Anterior cingulate cortex (tissue), 58 donors: ENCODE results near the gene PIK3R5.

Experiments
- DNase-seq, 58 donors: peaks; one replicate each; lab custom pipeline; 2025; lab: John Stamatoyannopoulos, UW

The PIK3R5 gene

DNA sequence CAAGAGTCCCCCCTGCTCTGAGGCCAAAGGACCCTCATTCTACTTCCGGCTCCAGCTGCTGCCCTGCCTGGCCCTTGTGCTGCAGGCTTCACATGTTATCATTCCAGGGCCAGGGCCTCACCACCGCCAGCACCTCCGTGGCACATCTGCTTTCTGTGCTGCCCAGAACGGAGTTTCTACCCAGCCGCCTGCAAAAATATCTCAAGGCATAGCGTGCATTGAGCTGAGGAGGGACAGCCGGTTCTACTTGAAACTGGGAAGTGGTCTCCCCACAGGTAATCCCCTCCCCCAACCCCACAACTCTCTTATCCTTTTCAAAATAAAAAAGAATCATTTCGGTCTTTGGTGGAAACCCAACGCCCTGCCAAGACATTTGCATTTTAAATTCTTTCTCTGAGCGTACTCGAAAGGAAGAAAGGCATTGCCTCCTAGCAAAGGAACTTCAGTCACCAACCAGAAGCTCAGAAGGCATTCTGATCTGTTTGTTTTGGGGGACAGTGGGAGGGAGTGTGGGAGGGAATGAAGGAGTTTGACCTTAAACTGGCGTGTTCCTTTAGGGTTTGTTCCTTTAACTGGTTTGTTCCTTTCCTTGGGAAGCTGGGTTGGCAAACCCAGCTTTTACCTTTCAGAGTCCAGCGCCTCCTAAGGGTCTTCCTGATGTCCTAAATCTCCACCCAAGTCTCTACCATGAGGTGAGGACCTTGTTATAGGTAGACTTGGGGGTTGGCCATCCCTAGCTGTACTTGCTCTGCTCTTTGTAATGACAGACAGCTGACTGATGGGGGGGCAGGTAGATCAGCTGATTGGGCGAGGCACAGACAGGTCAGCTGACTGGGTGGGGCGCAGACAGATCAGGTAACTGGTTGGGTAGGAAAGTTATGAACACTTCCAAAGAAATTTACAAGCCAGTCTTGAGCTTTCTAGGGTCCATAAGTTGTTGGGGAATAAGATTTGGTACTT, 64.6 kb downstream of the PIK3R5 start:
- no peak for DNase-seq

DNA sequence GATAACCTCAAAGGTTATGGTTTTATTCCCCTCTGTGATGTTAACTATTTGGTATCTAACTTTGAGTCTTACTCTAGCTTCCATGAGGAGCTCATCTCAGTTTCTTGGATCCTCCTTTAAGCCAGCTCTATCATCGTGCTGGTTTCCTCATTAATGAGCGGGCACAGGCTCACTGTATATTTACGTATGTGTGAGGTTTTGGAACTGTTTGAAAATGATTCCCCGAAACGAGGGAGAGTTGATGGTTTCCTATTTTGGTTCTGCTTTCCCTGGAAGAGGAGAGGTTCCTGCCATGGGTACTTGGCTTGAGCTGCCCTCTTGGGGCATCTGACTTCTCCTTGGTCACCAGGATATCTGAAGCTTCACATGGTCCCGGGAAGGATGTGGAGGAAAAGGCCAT, 65.3 kb downstream of the PIK3R5 start:
- no peak for DNase-seq

DNA sequence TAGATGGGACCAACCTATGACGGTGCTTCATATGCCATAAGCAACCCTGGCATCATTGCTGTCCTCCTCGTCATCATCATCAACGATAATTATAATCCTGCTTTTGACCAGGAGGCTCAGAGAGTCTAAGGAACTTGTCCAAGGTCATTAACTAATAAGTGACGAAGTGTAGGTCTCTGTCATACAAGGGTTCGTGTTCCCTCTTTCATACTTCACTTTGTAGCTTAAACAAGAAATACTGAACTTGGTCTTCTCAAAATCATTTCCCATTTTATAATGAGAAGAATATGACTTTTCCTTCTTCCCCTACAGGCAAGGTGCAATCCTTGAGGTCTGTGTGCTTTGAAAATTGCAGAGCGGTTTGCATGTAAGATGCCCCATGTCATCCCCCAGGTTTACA, 66.9 kb downstream of the PIK3R5 start:
- DNase-seq, result no peak

DNA sequence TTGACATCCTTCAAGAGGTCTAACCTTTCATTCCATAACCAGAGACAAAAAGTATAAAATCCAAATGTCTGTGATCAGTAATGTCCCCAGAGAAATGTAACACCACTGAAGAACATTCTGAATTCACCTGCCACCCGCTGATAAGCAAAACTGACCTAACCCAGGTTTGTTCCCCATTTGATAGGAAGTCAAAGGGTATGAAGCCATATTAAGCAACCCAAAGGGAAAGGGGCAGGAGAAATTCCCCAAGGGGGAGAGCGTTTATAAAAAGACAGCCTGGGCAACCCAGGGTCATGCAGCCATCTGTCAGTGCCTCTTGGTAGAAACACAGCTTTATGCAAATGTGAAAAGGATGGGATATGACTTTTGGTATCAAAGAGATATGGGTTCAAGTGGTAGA, 67.4 kb downstream of the PIK3R5 start:
- DNase-seq, result no peak

DNA sequence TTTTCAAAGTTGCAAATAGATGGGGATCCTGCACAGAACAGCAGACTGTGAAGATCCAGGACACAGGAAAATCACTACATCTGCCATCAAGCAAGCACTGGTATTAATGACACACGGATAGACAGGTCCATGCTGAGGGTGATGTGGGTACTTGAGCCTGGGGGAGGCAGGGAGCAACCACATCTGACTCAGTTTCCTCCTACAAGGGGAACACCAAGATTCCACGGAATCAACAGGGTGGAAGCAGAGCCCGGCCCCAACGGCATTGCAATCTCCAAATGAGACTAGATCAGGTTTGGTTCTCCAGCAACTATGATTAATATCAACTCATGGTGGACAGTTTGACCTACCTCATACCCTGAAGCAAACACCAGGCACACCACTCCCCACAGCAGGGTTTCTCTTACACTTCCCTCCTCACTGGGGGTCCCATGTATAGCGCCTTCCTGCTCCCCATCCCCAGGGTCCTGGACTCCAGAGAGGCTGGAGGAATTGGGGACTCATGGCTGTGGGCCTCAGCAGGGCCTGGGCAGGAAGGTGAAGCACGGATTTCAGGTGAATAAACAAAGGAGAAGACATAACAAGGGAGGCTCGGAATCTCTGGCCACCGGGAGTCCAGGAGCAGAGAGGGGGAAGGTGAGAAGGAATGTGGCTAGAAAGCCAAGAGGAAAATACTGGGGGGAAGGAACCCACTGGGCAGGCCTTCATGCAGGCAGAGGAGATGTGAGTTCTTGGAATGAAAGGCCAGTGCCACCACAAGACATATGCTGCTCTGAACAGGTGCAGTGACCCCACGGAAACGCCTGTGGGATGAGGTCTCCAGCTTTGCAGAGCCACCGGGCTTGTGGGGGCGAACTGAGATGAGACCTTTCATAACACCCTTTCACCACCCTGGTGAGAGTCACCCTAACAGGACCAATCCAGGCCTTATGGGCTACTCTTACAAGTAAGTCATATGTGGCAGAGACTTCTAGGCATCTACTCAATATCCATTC, 68.6 kb downstream of the PIK3R5 start:
- no peak for DNase-seq

DNA sequence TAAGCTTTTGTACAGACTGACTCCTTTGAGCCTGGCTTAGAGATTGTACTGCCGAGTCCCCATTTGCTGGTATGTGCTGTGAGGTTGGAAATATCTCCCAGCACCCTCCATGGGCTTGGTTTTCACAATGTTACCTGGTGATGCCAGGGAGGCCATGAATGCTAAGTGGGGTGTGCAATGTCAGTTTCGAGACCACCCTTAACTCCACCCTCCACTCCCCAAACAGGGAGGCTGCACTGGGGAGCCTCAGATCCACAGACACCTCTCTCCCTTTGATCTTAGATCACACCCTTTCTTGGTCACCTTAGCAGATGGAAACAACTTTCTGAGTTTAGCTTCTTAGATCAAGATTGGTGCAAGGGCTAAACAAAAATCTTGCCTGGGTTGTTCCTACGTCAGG, 69.4 kb downstream of the PIK3R5 start:
- no peak for DNase-seq

DNA sequence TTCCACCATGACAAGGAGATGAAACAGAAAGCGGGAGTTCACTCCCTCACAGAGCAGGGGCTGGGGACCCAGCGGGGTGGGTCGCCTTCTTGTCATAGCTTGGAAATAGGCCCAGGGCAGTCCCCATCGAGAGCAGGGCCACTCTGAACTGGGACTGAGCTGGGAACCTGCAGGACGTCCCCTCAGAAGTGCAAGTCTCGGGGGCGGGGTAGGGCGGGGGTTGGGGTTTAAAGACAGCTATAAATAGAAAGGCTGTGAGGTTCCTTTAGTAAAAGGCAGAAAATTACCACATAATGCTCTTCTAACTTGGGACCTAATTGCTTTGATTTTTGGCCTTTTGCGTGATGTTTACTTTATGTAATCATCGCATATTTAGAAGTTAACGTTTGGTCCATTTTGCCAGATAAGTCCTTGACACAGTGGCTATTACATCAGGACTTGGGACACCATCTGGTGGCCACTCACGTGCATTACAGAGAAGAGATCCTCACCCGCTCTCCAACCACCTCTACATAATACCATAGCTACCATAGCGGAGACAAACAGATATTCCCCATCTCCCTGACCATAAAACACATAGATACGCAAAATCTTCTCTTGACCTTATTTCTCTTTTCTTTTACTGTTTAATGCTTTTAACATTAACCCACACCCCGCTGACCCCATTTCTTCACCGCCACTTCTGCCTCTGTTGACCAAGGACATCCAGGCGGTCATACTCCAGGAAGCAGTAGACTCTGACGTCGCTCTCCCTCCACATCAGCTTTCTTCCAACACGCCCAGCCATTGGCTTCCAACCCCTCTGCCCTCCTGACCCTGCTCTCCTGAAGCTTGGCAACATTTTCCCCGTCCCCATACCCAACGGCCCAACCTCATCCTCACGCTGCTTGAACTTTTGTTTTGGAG, 70.6 kb downstream of the PIK3R5 start:
- peak in 31 of 58 donors; percentile 4 to 63 (median 16) for DNase-seq

DNA sequence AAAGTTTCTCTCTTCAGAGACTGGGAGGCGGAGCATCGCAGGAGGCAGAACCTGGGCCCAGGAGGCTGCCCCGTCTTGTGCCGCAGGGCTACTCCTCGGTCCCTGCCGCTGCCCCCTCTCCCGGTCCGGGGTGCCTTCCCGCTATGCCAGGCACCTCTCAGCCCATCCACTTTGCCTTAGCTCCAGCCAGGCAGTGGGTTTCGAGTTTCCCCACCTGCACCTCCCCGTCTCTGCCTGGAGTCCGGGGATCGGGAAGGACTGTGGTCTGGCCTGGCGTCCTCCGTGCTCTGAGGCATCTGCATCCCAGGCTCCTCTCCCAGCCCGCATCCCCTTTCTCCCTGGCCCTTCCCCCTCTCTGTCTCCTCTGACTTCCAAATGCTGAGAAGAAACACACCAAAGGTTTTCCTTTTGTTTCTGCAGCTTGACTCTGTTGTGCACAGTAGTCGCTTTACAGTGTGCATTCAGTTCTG, 71.3 kb downstream of the PIK3R5 start:
- DNase-seq, result no peak

DNA sequence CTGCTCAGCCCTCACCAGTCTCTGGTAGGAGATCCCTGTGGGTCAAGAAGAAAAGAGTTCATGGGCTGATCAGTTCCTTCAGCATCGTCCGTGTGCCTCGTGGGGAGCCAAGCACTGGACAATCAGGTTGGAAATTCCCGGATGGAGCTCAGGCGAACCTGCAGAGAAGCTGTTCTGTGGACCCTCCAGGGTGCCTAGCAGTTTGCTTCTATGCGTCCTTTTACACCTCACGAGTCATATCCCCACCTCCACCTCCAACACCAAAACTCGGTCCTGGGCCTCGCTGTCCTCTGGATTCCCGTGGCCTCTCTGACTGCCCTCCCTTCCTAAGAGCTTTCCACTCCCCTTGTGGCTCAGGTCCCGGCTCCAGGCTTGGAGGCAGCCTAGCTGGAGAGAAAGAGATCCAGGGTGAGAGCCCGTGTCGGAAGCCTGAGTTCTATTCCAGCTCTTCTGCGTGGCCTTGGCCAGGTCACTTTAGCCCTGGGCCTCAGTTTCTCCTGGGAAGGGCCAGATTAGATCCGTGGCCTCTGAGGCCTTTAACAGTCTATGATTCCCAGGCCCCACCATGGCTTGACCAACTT, 71.8 kb downstream of the PIK3R5 start:
- DNase-seq, result no peak

DNA sequence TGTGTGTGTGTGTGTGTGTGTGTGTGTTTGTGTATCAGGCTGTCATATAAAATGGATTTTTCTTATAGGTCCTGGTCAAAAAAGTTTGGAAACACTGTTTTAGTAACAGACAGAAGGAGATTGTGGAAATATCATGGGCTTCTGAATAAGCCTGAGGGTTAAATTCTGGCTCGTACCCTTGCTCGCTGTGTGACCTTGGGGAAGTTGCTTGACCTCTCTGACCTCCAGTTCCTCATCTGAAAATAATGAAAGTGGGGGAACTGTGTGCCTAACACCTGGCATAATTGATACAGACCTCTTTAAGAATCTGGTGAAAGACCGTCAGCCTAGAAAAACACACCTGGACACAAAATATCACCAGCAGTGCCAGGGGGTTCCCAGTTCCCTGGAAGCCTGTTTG, 72.4 kb downstream of the PIK3R5 start:
- DNase-seq, result no peak

DNA sequence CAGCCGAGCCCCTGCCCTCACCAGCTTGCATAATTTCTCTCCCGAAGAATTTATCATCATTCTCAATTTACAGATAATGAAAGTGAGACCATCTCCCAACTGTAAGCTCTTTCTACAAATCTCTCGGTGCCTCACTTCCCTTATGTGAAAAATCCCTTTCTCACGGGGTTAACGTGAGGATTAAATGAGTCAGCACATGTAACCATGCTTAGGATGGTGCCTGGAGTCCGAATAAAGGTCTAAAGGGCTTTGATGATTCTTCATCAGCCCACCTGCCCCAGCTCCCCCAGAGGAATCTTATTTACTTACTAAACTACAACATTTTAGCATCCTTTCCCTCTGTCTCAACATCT, 73.2 kb downstream of the PIK3R5 start:
- DNase-seq, result no peak

DNA sequence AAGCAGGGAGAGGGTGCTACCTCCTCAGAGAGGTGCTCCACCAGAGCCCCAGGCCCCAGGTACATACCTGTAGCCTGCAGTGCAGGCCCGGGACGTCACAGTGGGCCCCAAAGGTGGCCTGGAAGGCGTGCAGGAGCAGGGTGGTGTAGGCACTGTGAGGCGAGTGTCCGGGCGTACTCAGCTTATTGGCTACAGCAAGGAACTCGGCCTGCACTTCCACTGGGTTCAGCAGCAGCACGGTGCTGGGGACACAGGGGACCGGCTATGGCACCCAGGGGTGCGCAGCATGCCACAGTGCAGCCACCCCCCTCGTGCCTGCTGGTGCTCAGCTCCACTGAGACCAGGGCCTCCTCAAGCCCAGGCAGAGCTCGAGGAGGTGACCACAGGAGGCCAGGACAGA, 74.8 kb downstream of the PIK3R5 start:
- peak in 1 of 58 donors; percentile 4 for DNase-seq

DNA sequence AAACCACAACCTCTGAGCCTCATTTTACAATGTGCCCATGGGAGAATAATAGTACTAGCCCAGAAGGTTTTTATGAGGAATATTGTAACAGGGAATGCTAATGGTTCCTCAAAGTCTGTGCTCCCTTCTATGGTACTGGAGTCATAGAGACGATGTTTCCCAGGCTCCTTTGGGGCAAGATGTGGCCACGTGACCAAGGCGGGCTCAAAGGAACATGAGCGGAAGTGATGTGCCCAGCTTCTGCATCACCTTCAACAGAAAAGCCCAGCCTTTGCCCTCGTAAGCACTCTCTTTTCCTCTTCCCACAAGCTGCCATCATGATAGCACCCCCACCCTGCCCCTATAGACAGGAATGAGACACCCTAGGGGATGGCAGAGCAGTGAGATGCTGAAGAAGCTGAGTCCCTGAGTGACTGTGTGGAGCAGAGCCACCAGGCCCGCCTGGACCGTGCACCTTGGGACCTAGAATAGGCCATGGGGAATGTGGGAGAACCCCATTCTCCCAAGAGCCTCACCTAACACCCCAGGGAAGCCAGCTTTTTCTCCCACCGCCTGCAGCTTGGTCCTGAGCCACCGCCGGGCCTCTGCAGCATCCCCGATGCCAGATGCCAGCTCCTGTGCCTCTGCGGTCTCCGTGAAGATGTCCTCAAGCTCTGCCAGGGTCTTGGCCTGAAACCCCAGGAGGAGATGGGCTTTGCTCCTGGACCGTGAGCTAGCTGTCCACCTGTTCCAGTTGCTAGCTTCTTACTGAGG, 75.9 kb downstream of the PIK3R5 start:
- DNase-seq, result no peak

DNA sequence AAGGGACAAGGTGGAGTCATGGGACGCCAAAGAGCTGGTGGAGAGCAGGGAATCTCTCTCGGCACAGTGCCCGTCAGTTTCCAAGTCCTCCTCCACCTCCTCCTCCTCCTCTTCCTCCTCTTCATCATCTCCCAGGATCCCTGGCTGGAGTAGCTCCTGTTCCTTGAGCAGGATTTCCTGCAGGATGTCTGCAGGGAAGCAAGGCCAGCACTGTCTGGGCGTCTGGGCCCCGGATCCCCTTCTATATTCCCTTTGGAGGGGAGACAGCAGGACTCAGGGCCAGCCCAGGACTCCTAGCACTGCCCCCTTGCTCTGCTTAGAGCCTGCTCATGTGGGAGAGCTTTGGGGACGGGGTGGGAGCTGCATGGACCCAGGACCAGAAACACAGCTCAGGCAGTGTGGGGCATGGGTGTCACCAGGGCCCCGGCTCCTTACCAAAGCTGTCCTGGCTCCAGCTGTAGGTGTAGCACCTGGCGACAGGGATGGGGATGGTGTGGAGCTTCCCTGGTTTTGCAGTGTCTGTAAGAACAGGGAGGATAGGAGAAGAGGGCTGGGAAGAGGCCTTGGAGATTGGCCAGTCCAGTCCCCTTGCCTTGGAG, 76.7 kb downstream of the PIK3R5 start:
- DNase-seq, result no peak

DNA sequence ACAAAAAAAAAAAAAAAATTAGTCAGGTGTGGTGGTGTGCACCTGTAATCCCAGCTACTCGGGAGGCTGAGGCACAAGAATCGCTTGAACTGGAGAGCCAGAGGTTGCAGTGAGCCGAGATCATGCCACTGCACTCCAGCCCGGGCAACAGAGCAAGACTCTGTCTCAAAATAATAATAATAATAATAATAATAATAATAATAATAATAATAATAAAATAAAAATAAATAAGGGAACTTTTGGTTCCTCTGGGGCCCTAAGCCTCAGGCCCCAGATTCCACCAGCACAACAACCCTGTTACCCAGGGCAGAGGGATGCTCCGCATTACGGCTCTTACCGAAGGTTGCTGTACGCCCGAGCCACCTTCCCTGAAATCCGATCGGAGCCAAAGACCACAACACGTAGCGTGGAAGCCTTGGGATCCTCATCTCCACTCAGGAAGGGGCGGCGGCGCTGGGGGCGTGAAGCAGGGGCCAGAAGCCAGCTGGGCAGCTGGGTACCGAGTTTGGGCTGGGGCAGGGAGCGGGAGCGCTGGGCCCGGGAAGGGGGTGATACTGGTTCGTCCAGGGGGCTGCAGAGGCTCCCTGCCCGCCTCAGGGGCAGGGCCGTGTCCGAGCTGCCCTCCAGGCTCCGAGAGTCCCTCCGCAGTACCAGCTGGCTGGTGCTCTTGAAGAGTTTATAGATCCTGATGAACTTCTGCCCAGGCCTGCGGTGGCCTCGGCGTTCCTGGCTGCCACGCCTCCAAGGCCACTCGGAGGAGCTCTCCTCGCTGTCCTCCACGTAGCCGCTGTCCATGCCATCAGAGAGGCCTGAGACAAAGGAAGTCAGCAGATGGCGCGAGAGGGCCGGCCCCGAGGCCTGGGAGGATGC, 77.4 kb downstream of the PIK3R5 start:
- DNase-seq, result no peak

DNA sequence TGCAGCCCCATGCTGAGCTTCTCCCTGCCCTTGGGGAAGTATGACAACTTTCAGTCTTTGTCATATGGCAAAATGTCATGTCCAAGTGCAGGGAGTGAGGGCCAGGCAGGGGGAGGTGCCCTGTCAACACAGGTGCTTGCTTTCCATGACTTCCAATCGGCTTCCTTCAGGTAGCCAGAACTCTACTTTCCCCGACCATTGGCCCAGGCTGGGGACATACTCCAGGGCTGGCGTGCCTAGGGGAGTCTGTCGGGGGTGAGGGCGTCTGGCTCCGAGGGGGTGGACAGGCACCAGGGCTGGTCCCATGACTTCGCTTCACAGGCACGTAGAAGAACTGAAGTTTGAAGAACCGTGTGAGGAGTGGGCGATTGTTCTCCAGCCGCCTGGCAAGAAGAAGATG, 78.2 kb downstream of the PIK3R5 start:
- DNase-seq, result no peak

DNA sequence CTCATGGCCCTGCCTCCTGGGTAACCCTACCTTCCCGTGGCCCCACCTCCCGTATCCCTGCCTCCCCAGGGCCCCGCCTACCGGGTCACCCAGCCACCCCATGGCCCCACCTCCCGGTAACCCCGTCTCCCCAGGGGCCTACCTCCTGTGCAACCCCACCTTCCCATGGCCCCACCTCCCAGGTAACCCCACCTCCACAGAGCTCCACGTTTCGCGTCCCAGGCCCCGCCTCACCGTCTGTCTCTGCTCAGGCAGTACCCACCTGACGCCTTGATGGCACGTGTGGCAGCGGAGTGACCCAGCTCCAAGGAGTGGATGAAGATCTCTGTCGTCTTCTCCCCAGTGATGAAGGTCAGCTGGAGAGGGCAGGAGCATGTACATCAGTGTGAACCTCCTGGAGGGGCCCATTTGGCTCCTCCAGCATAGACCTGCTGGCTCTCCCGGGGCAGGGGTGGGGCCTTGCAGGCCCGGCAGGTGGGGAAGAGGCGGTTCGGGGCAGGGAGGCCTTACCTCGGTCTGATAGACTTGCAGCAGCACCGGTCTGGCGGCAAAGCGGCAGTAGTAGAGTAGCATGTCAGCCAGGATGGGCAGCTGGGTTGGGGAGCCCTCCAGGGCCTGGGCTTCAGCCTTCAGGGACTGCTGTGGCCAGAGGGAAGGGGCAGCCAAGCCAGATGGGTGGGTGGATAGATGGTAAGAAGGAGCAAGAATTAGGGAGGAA, 79.4 kb downstream of the PIK3R5 start:
- DNase-seq, result no peak
